Putamen (tissue), 1 donor: ENCODE data around the gene LUC7L.
A peak's percentile ranks its signal among the peaks of the same experiment; 100 is the strongest.
"Not testable (repeated sequence)": the region's sequence is repeated elsewhere in the genome, so short reads cannot be mapped to it uniquely, and the experiment has no call there.

Experiments
- DNase-seq: peaks from one replicate; pipeline ENCODE4 v3.0.0-alpha.2; 2016; ENCODE audit warnings: low spot score

Gene LUC7L, protein sequence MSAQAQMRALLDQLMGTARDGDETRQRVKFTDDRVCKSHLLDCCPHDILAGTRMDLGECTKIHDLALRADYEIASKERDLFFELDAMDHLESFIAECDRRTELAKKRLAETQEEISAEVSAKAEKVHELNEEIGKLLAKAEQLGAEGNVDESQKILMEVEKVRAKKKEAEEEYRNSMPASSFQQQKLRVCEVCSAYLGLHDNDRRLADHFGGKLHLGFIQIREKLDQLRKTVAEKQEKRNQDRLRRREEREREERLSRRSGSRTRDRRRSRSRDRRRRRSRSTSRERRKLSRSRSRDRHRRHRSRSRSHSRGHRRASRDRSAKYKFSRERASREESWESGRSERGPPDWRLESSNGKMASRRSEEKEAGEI

GRCh38 chr16:228852-229730 lies at the start of gene LUC7L:
LUC7L (minus strand) TSS chr16:229449; CDS start chr16:229339, 110 bp downstream.
- DNase-seq = peak; percentile 89

GRCh38 chr16:278863-279366 lies 49.7 kb upstream of the LUC7L start:
- no peak for DNase-seq

DNA sequence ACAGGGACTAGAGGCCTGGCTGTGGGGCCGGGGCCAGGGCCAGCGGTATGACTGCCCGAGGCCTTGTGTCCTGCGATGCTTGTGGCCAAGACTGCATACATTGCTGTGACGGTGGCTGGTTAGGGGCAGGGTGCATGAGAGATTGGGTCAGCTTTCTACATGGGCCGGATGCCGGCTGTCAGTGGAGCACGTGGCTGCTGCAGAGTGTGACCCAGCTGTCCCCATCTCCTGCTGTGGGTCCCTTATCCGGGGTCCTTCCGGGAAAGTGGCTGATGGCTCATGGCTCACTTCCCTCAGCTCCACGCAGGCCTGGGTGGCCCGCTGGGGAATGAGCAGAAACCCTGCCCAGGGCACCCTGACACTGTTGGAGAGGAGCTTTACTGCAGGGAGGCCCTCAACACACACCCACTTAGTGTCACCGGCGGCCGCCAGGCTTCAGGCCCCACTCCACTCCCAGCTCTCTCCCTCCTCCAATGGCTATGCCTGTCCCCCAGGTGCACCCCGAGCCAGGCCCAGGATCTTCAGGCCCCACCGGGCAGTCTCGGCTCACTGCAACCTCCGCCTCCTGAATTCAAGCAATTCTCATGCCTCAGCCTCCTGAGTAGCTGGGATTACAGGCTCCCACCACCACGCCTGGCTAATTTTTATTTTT lies 47.3 kb upstream of the LUC7L start:
- no peak for DNase-seq

DNA sequence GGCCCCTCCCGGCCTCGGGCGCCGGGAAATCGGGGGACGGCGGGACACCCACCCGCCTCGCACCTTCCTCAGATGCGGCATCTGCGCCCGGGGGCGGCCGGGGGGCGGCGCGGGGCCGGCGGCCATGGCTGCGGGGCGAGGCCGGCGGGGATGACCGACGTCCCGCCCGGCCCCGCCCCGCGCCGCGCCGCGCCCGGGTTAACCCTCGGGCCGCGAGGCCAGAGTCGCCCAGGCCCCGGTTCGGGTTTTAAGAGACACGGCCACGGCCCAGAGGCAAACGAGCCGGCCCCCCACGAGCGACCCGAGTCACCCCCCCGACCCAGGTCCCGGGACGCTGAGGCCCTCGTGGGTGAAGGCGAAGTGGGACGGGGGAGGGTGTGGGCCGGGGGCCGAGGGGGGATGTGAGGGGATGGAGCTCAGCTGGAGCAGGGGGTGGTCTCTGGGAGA lies 46.6 kb upstream of the LUC7L start, which contains the start of gene RGS11:
RGS11 (minus strand) TSS at position 159 of the 447 bp plus-strand sequence; CDS start at position 126, 33 bp downstream.
- DNase-seq = no peak

DNA sequence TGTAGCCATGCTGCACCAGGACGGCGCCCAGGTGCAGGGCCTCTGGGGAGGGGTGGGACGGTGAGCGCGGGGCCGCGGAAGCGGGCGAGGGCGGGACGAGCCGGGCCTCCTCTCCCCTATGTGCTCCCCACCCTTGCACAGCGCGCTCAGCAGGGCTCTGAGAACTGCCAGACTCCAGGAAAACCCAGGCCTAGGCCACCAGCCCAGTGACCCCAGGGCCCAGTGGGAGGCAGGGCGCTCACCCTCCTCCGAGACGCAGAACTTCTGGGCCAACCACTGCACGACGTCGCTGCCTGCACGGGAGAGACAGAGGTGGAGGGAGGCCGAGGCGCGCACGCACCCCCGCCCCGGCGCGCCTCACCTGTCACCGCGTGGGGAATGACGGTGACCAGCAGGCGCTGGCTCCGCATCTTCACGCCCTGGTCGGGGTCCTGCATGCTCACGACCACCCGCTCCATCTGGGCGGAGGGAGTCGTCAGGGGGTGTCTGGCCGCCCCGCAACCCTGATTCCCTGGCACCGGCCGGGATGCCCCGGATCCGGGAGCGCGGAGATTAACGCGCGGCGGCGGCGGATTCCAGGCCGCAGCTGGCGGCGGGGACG lies 45.9 kb upstream of the LUC7L start:
- DNase-seq = peak; percentile 29

- DNase-seq = no peak
Observed at GRCh38 chr16:273547-274421, 44.5 kb upstream of the LUC7L start.

DNA sequence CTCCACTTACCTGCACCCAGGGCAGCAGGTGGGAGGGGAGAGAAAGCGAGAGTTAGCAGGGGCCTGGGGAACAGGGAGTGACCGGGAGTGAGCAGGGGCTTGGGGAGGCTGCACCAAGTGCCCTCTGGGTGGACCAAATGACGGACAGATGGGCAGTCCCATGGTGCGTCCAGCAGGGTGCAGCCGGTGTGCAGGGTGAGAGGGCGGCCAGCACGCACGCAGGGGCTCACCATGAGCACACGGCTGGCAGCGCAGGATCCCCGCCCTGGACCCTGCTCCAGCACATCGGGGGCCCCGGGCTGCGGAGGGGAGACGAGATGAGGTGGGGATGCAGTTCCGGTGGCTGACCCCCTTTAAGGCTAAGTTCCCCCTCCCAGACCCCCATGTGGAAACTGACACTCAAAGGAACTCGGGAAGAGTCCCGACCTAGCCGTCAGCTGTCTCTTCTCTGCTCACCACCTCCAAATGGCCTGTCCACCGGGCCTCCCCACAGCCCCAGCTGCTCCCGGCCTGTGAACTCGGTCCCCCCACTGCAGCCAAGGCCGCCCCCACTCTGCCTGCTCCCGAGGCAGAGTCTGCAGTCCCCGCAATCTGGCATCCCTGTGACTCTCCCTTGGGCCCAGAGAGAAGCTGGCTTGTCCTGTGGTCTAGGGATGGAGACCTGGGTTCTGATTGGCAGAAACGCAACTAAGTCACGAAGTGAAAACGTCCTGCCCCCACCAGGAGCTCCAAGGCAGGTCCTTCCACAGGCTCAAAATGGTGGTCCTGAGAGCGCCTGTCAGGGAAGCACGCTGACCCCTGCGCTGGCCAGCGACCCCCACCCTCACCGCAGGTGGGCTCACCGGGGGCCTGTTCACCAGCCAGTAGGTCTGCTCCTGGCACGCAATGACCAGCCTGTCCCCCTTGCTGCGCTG lies 43.6 kb upstream of the LUC7L start:
- DNase-seq = no peak

- no peak for DNase-seq
Observed at GRCh38 chr16:270381-271255, 41.4 kb upstream of the LUC7L start.

DNA sequence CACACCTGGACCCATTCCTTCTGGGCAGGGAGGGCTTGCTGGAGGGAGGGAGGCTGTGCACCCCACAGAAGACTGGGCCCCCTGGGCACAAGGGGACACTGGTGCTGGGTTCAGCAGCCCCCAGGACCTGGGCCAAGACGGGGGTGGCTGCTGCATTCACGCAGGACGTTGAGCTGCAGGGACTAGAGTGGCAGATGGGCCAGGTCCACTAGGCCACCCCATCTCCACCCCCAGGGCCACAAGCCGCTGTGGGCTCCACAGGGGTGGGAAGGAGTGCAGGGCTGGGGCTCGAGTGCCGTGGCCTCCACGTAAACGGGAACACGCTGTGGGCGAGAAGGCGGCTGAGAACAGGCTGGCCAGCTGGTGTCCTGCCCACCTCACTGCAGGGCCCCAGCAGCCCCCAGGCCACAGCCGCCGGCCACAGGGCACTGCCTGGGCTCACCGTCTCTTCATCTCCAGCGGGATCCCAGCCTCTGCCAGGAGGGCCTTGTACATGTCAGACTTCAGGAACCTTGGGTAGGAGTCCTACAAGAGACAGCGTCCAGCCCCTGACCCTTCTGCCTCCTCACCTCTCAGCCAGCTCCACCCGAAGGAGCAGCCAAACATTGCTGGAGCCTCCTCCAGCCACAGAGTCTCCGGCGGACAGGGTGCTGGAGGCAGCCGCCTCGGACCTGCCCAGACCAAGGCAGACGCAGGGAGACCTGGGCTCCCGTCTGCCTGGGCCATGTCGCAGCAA lies 40.0 kb upstream of the LUC7L start:
- no peak for DNase-seq

GRCh38 chr16:268141-269053 lies 39.1 kb upstream of the LUC7L start:
- no peak for DNase-seq

DNA sequence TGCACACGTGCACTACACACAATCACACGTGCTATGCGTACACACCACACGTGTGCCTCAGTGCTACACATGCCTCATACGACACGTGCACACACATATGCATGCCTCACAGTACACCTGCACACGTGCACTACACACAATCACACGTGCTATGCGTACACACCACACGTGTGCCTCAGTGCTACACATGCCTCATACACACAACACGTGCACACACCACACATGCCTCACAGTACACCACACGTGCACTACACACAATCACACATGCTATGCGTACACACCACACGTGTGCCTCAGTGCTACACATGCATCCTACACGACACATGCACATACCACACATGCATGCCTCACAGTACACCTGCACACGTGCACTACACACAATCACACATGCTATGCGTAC lies 38.3 kb upstream of the LUC7L start:
- DNase-seq = not testable (repeated sequence)

DNA sequence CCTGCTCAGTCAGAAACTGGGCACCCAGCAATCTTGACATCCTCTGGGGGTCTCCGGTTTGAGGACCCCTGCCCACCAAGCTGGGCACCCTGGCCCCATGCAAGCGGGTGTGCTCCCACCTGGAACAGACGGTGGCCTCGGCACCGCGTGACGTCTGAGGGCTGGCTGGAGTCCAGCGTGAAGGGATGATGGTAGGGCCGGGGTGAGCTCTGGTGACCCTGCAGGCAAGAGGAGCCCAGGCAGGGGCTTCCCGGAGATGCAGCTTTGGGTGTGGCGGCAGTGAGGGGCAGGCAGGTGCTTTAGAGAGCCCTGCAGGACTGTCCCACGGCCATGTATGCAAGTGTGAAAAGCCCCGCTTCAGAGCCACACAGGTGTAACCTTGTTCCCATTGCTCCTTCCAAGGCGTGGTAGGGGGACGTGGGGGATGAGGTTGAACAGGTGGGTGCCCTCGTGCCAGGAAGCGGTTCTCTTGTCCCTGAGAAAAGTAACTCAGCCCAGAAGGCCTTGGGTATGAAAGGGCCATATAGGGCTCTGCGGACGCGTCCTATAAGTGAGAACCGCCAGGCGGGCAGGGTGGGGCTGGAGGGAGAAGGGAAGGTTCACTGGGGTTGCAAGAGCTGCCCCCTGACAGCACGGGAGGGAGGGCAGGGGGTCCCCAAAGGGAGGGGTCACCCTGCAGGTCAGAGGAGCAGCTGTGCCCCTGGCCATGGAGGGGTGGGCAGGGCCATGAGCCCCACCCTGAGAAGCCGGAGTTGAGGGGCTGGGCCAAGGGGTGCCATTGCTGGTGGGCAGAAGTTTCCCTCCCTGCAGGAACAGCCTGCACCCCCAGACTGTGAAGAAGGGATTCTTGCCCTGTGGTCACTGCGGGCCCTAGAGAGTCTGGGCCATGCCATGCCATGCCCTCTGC lies 37.3 kb upstream of the LUC7L start:
- no peak for DNase-seq

- no peak for DNase-seq
Observed at GRCh38 chr16:265711-266110, 36.5 kb upstream of the LUC7L start.

- no peak for DNase-seq
Observed at GRCh38 chr16:265002-265529, 35.8 kb upstream of the LUC7L start.

DNA sequence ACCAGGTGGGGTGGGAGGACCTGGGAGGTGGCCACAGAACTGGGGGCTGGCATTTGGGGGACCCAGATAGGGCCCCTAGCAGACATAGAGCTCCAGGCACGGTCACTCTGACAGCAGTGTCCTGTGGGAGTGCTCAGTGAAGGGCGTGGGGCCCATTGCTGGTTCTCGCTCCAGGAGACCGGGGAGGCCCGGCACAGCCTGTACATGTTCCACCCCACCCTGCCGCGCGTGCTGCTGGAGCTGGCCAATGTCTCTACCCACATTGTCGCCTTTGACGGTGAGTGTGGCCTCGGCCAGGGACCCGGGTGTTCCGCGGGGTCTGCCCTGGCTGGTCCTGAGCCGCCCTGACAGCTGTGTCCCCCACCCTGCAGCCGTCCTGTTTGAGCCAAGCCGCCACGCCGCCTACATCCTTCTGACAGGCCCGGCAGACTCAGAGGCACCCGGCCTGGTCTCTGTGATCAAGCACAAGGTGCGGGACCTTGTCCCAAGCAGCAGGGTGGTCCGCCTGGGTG lies 35.2 kb upstream of the LUC7L start:
- no peak for DNase-seq
